D721Med (cell line): ENCODE data around the gene RNASEH2A.

Source experiments
- DNase-seq: peaks from one replicate; pipeline ENCODE4 v3.0.0; 2011; ENCODE audit warnings: low spot score; ENCODE audit not compliant: insufficient read length
- FAIRE-seq: peaks from 2 replicates; lab custom pipeline; 2011; peaks lifted over from hg19 to GRCh38; lab: Jason Lieb, UNC
- CTCF ChIP-seq: IDR thresholded peaks from 2 replicates; pipeline ENCODE4 v1.5.1; 2012; ENCODE audit warnings: mild to moderate bottlenecking, control low read depth; ENCODE audit not compliant: insufficient read depth; ENCODE audit errors: missing control alignments

Gene RNASEH2A

GRCh38 chr19:12783291-12783848 is 23.0 kb upstream of the RNASEH2A start:
- no peak for DNase-seq
- no peak for FAIRE-seq
- no peak for TF ChIP-seq CTCF

DNA sequence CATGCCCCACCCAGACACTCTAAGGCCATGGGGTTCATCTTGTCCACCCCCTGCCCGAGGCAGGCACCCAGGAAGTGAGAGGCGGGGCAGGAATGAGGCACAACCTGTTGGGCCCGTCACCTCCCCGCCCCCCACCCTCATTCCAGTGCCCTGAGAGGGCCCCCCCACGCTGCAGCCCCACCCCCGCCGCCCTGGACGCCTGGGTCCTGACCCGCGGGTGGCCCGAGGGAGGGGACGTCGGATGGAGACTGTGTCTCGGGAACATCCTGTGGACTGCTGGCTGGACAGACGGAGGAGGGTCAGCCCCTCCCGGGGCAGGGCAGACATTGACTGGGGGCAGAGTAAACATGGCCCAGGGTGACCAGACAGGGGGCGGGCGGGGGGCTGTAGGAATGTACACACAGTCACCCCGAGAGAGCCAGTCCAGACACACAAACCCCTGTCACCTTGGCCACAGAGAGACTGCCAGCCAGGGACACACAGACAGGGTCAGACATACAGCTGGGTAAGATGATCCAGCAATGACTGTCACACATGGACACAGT is 22.5 kb upstream of the RNASEH2A start:
- DNase-seq, result no peak
- TF ChIP-seq CTCF, result no peak
- no peak for FAIRE-seq

DNA sequence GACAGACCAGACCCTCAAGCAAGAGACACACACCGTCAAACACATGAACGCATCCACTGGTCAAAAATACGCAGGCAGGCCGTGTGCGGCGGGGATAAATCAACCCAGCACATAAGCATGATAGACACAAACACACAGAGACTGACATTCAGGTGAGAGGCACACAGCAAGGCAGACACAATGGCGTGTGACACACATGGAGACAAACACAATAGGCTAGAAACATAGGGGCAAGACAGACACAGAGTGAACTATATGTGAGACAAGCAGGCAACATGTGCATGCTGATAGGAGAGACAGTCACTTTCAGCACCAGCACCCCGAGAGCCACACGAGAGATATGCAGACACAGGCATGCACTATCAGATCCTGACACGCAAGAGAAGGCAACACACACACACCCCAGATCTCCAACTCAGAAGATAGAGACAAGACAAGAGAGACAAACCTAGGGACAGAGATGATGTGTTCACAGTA is 22.0 kb upstream of the RNASEH2A start:
- no peak for FAIRE-seq
- TF ChIP-seq CTCF, result no peak
- DNase-seq, result no peak

- TF ChIP-seq CTCF, result no peak
- FAIRE-seq, result no peak
- DNase-seq, result no peak
Measured at GRCh38 chr19:12784871-12785430, 21.4 kb upstream of the RNASEH2A start.

GRCh38 chr19:12785431-12786031 is 20.9 kb upstream of the RNASEH2A start:
- TF ChIP-seq CTCF, result no peak
- DNase-seq (no peak), FAIRE-seq (no peak)

- no peak for TF ChIP-seq CTCF
- DNase-seq, result no peak
- FAIRE-seq, result no peak
Measured at GRCh38 chr19:12786141-12786870, 20.1 kb upstream of the RNASEH2A start.
